ENCODE data around the gene TSPAN18. TPM values are rescaled to one million over a fixed set of nuclear protein-coding genes. Genes with fewer than 3 reads are reported as not detected.

The TSPAN18 gene
- total and polyA plus RNA-seq, 8 donors, result 0.69 to 2.7 (median 1.5) TPM

- H3K27me3 ChIP-seq, result no peaks in the 10 kb centered on the region
- H3K27ac ChIP-seq, result no peak overlapping the region
- no peaks in the 10 kb centered on the region for H3K9me3 ChIP-seq
- H3K4me1 ChIP-seq, result no peaks in the 10 kb centered on the region
- ATAC-seq (no peak), DNase-seq (no peak), FAIRE-seq (no peak)
- TF ChIP-seq CTCF (IDR thresholded peaks at IDR 0.05), result no peak
- 83 to 85% methylated on average over 5 of the region's 5 CpGs for WGBS, 2 donors
- no peak overlapping the region for H3K4me3 ChIP-seq
- no peaks in the 10 kb centered on the region for H3K36me3 ChIP-seq
- intact Hi-C loops (cut with DNase I), result no loop called here
Measured at GRCh38 chr11:44743959-44744557, 17.3 kb downstream of the TSPAN18 start.

DNA sequence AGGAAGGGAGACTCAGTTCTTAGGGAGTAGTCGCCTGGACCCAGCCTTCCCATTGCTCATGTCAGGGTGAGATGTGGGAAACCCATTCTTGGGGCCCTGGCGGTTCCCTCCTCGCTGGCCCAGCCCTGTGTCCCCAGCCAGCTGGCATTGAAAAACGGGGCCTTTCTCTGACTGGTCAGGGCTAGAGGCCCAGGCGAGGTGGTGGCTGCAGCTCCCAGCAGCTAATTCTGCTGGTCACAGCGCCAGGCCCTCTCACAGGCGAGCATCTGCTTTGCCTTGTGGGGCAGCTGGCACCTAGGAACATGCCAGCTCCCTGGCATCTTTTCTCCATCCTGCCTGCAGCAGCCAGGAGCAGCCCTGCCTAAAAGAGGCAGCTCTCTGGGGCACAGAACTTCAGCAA lies 20.1 kb downstream of the TSPAN18 start:
- DNase-seq (no peak), FAIRE-seq (no peak), ATAC-seq (no peak)
- intact Hi-C loops (cut with DNase I), result no loop called here
- no peaks in the 10 kb centered on the region for H3K27me3 ChIP-seq
- no peak for TF ChIP-seq CTCF (IDR thresholded peaks at IDR 0.05)
- H3K9me3 ChIP-seq, result no peaks in the 10 kb centered on the region
- no peaks in the 10 kb centered on the region for H3K4me1 ChIP-seq
- H3K4me3 ChIP-seq, result no peak overlapping the region
- H3K36me3 ChIP-seq, result no peaks in the 10 kb centered on the region
- H3K27ac ChIP-seq, result no peak overlapping the region
- 68 to 81% methylated on average over 7 of the region's 7 CpGs for WGBS, 2 donors

- no peak for ATAC-seq
- H3K36me3 ChIP-seq, result no peaks in the 10 kb centered on the region
- no peak overlapping the region for H3K27ac ChIP-seq
- H3K4me1 ChIP-seq, result no peaks in the 10 kb centered on the region
- H3K9me3 ChIP-seq, result no peaks in the 10 kb centered on the region
- intact Hi-C loops (cut with DNase I), result no loop called here
- no peaks in the 10 kb centered on the region for H3K27me3 ChIP-seq
- WGBS, 2 donors, result 66 to 80% methylated on average over 7 of the region's 7 CpGs
- DNase-seq, result no peak
- no peak for FAIRE-seq
- no peak overlapping the region for H3K4me3 ChIP-seq
- no peak for TF ChIP-seq CTCF (IDR thresholded peaks at IDR 0.05)
Measured at GRCh38 chr11:44747316-44747715, 20.6 kb downstream of the TSPAN18 start.

DNA sequence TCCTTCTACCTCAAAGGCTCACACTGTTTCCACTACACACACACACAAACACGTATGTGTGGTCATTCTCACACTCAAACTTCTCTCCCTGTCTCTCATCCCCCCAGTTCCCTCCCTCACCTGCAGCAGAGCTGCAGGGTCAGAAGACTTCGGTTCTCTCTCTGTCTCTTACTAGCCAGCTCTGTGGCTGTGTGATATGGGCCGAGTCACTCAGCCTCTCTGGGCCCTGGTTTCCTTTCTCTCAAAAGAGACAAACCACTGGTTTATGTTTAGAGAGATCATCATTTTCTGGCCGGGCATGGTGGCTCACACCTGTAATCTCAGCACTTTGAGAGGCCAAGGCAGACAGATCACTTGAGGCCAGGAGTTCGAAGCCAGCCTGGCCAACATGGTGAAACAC lies 21.1 kb downstream of the TSPAN18 start:
- H3K4me1 ChIP-seq, result no peaks in the 10 kb centered on the region
- no peak for FAIRE-seq
- intact Hi-C loops (cut with DNase I), result no loop called here
- DNase-seq, result no peak
- 72 to 85% methylated on average over 5 of the region's 5 CpGs for WGBS, 2 donors
- H3K27me3 ChIP-seq, result no peaks in the 10 kb centered on the region
- TF ChIP-seq CTCF (IDR thresholded peaks at IDR 0.05), result no peak
- ATAC-seq, result no peak
- H3K9me3 ChIP-seq, result no peaks in the 10 kb centered on the region
- H3K27ac ChIP-seq, result no peak overlapping the region
- H3K36me3 ChIP-seq, result no peaks in the 10 kb centered on the region
- H3K4me3 ChIP-seq, result no peak overlapping the region

DNA sequence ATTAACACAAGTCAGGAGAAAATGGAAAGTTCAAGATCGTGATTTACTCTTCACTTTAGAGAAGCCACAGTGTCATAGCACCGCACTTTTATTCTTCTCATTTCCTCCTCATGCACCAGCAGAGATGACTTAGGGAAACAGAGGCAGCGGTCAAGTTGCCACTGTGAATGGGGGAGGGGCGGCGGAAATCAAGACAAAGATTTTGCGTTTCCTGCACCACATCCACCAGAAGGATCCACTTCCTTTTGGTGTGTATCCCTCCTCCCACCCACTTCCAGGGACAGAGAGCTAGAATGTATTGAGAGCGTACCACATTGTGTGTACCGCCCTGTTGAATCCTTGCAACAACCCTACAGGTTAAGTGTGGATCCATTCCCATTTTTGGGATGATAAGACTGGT lies 21.8 kb downstream of the TSPAN18 start:
- Histone ChIP-seq H3K4me1 (no peaks in the 10 kb centered on the region), H3K27ac (no peak overlapping the region), H3K9me3 (no peaks in the 10 kb centered on the region), H3K27me3 (no peaks in the 10 kb centered on the region), H3K36me3 (no peaks in the 10 kb centered on the region), H3K4me3 (no peak overlapping the region)
- intact Hi-C loops (cut with DNase I), result no loop called here
- no peak for TF ChIP-seq CTCF (IDR thresholded peaks at IDR 0.05)
- FAIRE-seq (no peak), DNase-seq (no peak), ATAC-seq (no peak)
- WGBS, 2 donors, result 84 to 90% methylated on average over 8 of the region's 8 CpGs

Data from pancreas (tissue), 10 donors.